GM18867 (cell line): ENCODE measurements around the gene LARP6.
"Not testable (repeated sequence)": the region's sequence is repeated elsewhere in the genome, so short reads cannot be mapped to it uniquely, and the experiment has no call there.

ENCODE experiments used
- ATAC-seq: cut with Tn5 transposase; IDR thresholded peaks from one replicate; pipeline ENCODE4 v1.9.1; 2021; ENCODE audit warnings: mild to moderate bottlenecking, moderate library complexity; ENCODE audit not compliant: unreplicated experiment

The LARP6 gene

GRCh38 chr15:70853973-70854665, at the start of gene LARP6:
TSS of gene LARP6 (minus strand) at chr15:70854157. CDS start at chr15:70854088, 69 bp downstream.
- no peak for ATAC-seq

- no peak for ATAC-seq
Measured at GRCh38 chr15:70902107-70902506, 48.1 kb upstream of the LARP6 start.

- peak; percentile 22 for ATAC-seq
Measured at GRCh38 chr15:70892912-70893560, 39.1 kb upstream of the LARP6 start.

DNA sequence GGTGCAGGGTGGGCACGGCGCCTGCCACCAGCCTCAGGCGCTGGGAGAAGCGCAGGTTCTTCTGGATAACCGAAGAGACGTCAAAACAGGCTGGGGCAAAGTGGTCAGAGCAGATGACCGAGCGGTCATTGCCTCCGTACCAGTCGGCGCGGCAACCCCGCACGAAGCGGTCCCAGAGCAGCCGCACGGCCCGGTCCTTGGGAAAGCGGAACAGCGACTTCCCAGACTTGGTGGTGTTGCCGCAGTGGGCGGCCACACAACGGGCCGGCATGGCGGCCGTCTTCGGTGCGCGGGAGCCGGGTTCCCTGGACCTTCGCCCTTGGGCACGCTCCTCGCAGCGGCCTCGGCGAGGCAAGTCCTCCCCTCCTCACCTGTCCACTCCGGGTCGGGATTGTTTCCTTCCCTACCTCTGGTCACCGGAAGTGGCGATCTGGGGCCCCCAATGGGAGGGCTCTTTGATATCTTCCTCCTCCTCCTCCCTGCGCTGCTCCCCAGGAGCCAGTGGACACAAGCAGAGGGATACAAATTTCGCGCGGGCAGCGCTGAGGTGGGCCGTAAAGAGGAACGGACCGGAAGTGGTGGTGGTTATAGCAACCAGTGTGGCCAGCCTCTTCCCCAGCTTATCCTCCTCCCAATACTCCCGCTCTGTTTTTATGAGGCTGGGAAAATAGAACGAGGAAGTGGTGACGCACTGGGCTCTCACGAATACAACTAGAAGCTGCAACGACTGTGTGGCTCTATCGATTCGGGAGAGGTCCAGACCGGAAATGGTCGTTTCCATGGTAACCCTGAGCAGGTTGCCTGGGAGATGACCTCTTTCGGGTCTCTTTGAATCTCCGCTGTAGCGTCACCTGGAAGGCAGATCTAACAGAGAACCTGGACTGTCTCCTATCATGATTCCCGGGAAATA, 38.3 kb upstream of the LARP6 start, which contains the start of the genes LRRC49 and THAP10:
LRRC49 (plus strand) TSS at position 825 of the 910 bp plus-strand sequence; CDS start at position 894, 69 bp downstream.
THAP10 (minus strand) TSS at position 432 of the 910 bp plus-strand sequence; CDS start at position 271, 161 bp downstream.
- ATAC-seq, result peak; percentile 83

DNA sequence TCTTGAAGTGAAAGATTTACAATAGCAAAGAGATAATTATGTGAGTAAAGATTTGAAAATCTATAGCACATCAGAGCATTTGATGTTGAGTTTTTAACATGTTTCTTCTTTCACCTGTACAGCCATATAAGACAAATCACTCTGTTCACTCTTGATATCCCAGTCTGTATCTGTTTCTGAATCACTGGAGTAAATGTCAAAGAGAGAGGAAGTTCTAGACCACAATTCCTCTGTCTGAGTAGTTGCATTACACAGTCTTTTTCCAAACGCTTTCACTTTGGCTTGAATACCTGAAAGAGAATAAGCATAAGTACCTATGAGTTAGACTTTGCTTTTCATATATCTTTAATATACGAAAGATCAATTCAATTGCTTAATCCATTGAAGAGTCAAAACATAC, 28.4 kb upstream of the LARP6 start:
- ATAC-seq, result no peak

DNA sequence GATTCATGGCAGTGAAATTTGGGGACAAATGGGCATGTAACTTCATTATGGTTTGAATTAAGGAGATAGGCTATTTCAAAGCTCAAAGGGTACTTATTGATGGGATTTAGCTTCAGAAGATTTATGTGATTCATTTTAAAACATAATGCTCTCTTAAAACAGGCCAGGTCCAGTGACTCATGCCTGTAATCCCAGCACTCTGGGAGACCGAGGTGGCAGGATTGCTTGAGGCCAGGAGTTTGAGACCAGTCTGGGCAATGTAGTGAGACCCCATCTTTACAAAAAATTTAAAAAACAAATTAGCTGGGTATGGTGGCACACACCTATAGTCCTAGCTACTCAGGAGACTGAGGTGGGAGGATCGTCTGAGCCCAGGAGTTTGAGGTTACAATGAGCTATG, 26.8 kb upstream of the LARP6 start:
- no peak for ATAC-seq

DNA sequence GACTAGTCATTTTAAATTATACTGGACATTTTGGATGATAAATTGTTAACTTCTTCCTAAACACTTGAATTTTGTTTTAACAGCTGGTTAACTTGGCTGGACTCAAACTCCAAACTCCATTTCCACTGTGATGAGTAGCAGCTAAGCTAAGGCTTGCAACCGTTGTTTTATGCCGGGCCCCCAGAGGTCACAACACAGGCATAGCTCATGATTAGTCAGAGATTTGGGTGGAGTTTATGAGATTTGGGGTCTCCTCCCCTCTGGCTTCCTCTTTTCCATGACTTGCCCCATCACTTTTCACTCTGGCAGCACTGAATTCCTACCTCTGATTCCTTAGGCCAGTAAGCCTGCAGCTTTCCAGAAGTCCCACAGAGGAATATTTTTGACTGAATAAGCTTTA, 25.4 kb upstream of the LARP6 start:
- no peak for ATAC-seq

GRCh38 chr15:70876683-70877082, 22.7 kb upstream of the LARP6 start:
- ATAC-seq, result no peak

DNA sequence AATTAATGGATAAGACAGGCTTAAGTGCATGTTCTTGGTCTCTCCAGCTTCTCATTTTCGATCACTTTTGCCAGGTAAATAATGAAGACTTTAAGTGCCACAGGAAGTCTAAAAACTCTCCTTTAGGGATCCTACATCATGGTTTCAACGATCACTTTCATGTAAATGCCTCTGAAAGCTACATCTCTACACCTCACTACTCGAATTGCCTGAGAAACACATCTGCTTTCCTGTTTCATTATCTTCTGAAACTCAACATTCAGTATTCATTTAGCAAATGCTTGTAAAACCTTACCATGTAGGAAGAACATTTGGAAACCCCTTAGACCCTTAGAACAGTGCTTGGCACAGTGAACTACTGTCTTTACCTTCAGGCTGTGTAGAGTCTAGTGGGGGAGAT, 22.1 kb upstream of the LARP6 start:
- ATAC-seq, result peak; percentile 42

DNA sequence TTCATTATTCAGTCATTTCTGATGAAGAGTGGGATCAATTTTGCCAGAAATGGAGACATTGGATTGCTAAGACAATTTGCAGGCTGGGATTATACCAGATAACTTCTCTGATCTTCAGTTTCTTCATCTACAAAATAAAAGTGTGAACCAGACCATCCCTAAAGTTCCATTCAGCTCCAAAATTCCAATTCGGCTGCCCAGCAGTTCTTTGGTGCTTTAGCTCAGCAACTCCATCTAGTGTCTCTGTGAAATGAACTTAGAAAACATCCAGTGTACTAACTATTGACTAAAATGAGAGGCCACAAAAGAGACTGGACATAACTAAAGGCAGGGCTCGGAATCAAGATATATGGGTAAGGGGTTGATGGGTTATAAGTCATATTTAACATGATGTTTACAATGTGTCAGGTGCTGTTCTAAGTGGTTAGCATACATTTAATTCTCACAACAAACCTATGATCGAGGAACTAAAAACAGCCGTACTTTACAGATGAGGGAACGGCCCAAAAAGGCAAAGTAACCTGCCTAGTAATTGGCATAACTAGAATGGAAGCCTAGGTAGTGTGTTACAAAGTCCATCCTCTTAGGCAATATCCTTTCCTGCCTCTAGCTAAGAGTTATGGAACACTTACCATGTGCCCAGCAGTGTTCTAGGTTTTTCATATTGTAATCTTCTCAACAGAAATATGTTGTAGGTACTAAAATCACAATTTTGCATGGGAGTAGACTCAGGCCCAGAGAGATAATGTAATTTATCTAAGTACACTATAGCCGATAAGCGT, 21.2 kb upstream of the LARP6 start:
- no peak for ATAC-seq

- no peak for ATAC-seq
Measured at GRCh38 chr15:70873232-70874054, 19.5 kb upstream of the LARP6 start.

- ATAC-seq, result not testable (repeated sequence)
Measured at GRCh38 chr15:70871490-70871889, 17.5 kb upstream of the LARP6 start.

GRCh38 chr15:70870051-70870450, 16.1 kb upstream of the LARP6 start:
- no peak for ATAC-seq

- ATAC-seq, result no peak
Measured at GRCh38 chr15:70869346-70869745, 15.4 kb upstream of the LARP6 start.

- no peak for ATAC-seq
Measured at GRCh38 chr15:70867911-70868467, 14.0 kb upstream of the LARP6 start.

DNA sequence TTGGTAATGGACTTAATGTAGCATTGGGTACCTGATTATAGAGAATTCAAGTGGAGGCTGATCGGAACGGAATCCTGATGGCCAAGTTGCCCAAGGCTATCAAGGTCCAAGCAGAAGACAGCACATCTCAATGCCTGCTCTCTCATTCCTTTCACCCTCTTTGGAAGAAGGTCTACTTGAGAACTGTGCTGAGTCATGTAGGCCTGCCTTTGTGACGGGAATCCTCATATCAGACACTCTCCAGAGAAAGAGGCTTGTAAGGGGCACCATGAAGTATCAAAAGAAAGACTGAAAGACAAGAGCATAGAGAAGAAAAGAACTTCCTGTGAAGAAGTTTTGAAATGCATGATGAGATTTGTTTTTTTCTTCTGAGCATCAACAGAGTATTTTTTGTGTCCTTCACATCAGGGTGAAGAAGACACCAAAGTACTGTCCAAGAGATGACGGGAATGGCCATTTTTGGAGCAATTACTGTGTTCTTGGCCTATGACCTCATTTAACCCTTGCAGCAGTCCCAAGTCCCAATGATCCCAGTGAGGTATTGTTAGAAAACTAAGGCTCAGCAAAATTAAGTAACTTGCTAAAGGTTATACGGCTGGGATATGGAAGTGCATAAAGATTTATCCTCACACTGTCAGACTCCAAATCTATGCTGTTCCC, 13.2 kb upstream of the LARP6 start:
- ATAC-seq, result no peak

GRCh38 chr15:70863450-70864218, 9.7 kb upstream of the LARP6 start:
- no peak for ATAC-seq

- no peak for ATAC-seq
Measured at GRCh38 chr15:70859998-70860397, 6.0 kb upstream of the LARP6 start.
